H9 (cell line): ENCODE data around the gene KCNMA1. TPM values are rescaled to one million over a fixed set of nuclear protein-coding genes. Genes with fewer than 3 reads are reported as not detected.

Experiments
- DNase-seq: peaks from one replicate; pipeline ENCODE4 v3.0.0-alpha.2; 2017
- H2AFZ ChIP-seq: one replicate; pipeline ENCODE4 v1.6.1; 2013; ENCODE audit warnings: mild to moderate bottlenecking, low read length, control low read depth, moderate library complexity
- H2AK5ac ChIP-seq: 2 replicates; pipeline ENCODE4 v1.6.1; 2013; ENCODE audit warnings: low read length, control low read depth, mixed read lengths; ENCODE audit not compliant: insufficient read length
- H2BK120ac ChIP-seq: one replicate; pipeline ENCODE4 v1.6.1; 2013; ENCODE audit warnings: low read depth, mild to moderate bottlenecking, low read length, control low read depth, inconsistent platforms; ENCODE audit not compliant: poor library complexity, severe bottlenecking
- H2BK12ac ChIP-seq: 2 replicates; pipeline ENCODE4 v1.6.1; 2013; ENCODE audit warnings: low read length, control low read depth, mixed read lengths, low read depth; ENCODE audit not compliant: insufficient read length
- H2BK15ac ChIP-seq: 2 replicates; pipeline ENCODE4 v1.6.1; 2013; ENCODE audit warnings: low read depth, low read length, control low read depth
- H2BK20ac ChIP-seq: one replicate; pipeline ENCODE4 v1.6.1; 2013; ENCODE audit warnings: low read depth, mild to moderate bottlenecking, low read length, control low read depth, inconsistent platforms; ENCODE audit not compliant: poor library complexity, severe bottlenecking
- H2BK5ac ChIP-seq: 2 replicates; pipeline ENCODE4 v1.6.1; 2013; ENCODE audit warnings: low read length, control low read depth, mixed read lengths; ENCODE audit not compliant: insufficient read length
- H3K14ac ChIP-seq: 2 replicates; pipeline ENCODE4 v1.6.1; 2013; ENCODE audit warnings: low read length, control low read depth; ENCODE audit not compliant: insufficient read depth
- H3K18ac ChIP-seq: 2 replicates; pipeline ENCODE4 v1.6.1; 2013; ENCODE audit warnings: low read depth, mild to moderate bottlenecking, mixed read lengths, low read length, control low read depth; ENCODE audit not compliant: insufficient read length
- H3K23ac ChIP-seq: 2 replicates; pipeline ENCODE4 v1.6.1; 2013; ENCODE audit warnings: low read length, control low read depth, mixed read lengths, low read depth; ENCODE audit not compliant: insufficient read length
- H3K23me2 ChIP-seq: 2 replicates; pipeline ENCODE4 v1.6.1; 2013; ENCODE audit warnings: low read depth, mild to moderate bottlenecking, mixed read lengths, low read length, control low read depth; ENCODE audit not compliant: insufficient read length, poor library complexity, severe bottlenecking
- H3K27ac ChIP-seq: 2 replicates; pipeline ENCODE4 v1.5.1; 2013; ENCODE audit warnings: low read length, control low read depth, mixed read lengths, low read depth; ENCODE audit not compliant: insufficient read length
- H3K27me3 ChIP-seq: 2 replicates; pipeline ENCODE4 v1.6.1; 2013; ENCODE audit warnings: low read length, control low read depth, inconsistent platforms; ENCODE audit not compliant: insufficient read depth
- H3K4ac ChIP-seq: 2 replicates; pipeline ENCODE4 v1.6.1; 2013; ENCODE audit warnings: low read depth, mild to moderate bottlenecking, control low read depth, inconsistent platforms, low read length, moderate library complexity
- H3K4me1 ChIP-seq: 2 replicates; pipeline ENCODE4 v1.6.1; 2013; ENCODE audit warnings: low read length, control low read depth, inconsistent platforms; ENCODE audit not compliant: insufficient read depth
- H3K4me2 ChIP-seq: 2 replicates; pipeline ENCODE4 v1.6.1; 2013; ENCODE audit warnings: low read length, control low read depth, mixed read lengths; ENCODE audit not compliant: insufficient read length, insufficient read depth
- H3K56ac ChIP-seq: 2 replicates; pipeline ENCODE4 v1.6.1; 2013; ENCODE audit warnings: low read depth, mild to moderate bottlenecking, mixed read lengths, low read length, control low read depth; ENCODE audit not compliant: insufficient read length
- H3K79me1 ChIP-seq: 2 replicates; pipeline ENCODE4 v1.6.1; 2013; ENCODE audit warnings: low read depth, mild to moderate bottlenecking, moderate library complexity, low read length, control low read depth, inconsistent platforms; ENCODE audit not compliant: insufficient read depth, poor library complexity, severe bottlenecking
- H3K79me2 ChIP-seq: 2 replicates; pipeline ENCODE4 v1.6.1; 2013; ENCODE audit warnings: low read length, control low read depth, inconsistent platforms; ENCODE audit not compliant: insufficient read depth
- H3K9ac ChIP-seq: 2 replicates; pipeline ENCODE4 v1.6.1; 2013; ENCODE audit warnings: low read length, control low read depth, mixed read lengths; ENCODE audit not compliant: insufficient read length; ENCODE audit errors: extremely low read depth
- H3K9me3 ChIP-seq: one replicate; pipeline ENCODE4 v1.6.1; 2013; ENCODE audit warnings: low read depth, low read length, inconsistent platforms; ENCODE audit not compliant: control insufficient read depth
- H3T11ph ChIP-seq: one replicate; pipeline ENCODE4 v1.6.1; 2013; ENCODE audit warnings: mild to moderate bottlenecking, low read length, control low read depth, inconsistent platforms
- H4K20me1 ChIP-seq: one replicate; pipeline ENCODE4 v1.6.1; 2013; ENCODE audit not compliant: control insufficient read depth, insufficient read length, insufficient read depth
- H4K5ac ChIP-seq: 2 replicates; pipeline ENCODE4 v1.6.1; 2013; ENCODE audit warnings: low read depth, mild to moderate bottlenecking, mixed read lengths, low read length, control low read depth; ENCODE audit not compliant: insufficient read length
- H4K8ac ChIP-seq: replicated peaks from 2 replicates; pipeline ENCODE4 v1.6.1; 2013; ENCODE audit warnings: low read length, control low read depth, mixed read lengths, low read depth; ENCODE audit not compliant: insufficient read length
- H4K91ac ChIP-seq: 2 replicates; pipeline ENCODE4 v1.6.1; 2013; ENCODE audit warnings: low read depth, mild to moderate bottlenecking, moderate library complexity, mixed read lengths, low read length, control low read depth; ENCODE audit not compliant: insufficient read length
- H3K27ac Mint-ChIP-seq, 3 experiments: 2 replicates in 2 of 3; 3 replicates in 1 of 3; pipeline ENCODE4 v1.8.0; 2020 to 2021; ENCODE audit warnings: mixed read lengths in 3 of 3, mild to moderate bottlenecking in 1 of 3, moderate library complexity in 1 of 3
- H3K27me3 Mint-ChIP-seq: 2 replicates; pipeline ENCODE4 v1.8.0; 2021; ENCODE audit warnings: low read depth, mild to moderate bottlenecking, moderate library complexity, mixed read lengths
- H3K36me3 Mint-ChIP-seq, 3 experiments: 2 replicates in 2 of 3; 3 replicates in 1 of 3; pipeline ENCODE4 v1.8.0; 2020 to 2021; ENCODE audit warnings: low read depth in 3 of 3, mixed read lengths in 3 of 3; ENCODE audit not compliant: insufficient read depth in 1 of 3
- H3K4me1 Mint-ChIP-seq, 2 experiments: 2 replicates each; pipeline ENCODE4 v1.8.0; 2020; ENCODE audit warnings: mixed read lengths in 2 of 2
- H3K4me3 Mint-ChIP-seq, 2 experiments: 2 replicates in 1 of 2; 3 replicates in 1 of 2; pipeline ENCODE4 v1.8.0; 2020 to 2021; ENCODE audit warnings: mild to moderate bottlenecking in 2 of 2, mixed read lengths in 2 of 2, moderate library complexity in 1 of 2
- H3K9me3 Mint-ChIP-seq, 2 experiments: 2 replicates in 1 of 2; 3 replicates in 1 of 2; pipeline ENCODE4 v1.8.0; 2020; ENCODE audit warnings: mild to moderate bottlenecking in 2 of 2, mixed read lengths in 2 of 2, moderate library complexity in 1 of 2
- CTCF ChIP-seq: fragments of 200-600 bp; sonication (generic); conservative IDR thresholded peaks from 3 replicates; pipeline ENCODE4 v1.8.0; 2021; ENCODE audit warnings: antibody characterized with exemption, mild to moderate bottlenecking
- WGBS: extraction: QIAGEN DNeasy Blood & Tissue Kit; methylation state at CpG from one replicate; pipeline ENCODE4 v1.1.7; 2013; ENCODE audit warnings: missing lambda C conversion rate, low lambda C conversion rate, mixed read lengths; ENCODE audit not compliant: insufficient read length; ENCODE audit errors: extremely low coverage; 5-methylcytosine and 5-hydroxymethylcytosine counted together
- total RNA-seq: library from RNA; stranded (reverse); gene quantifications from 2 replicates; pipeline ENCODE4 v1.2.1, GENCODE V29; 2021

Gene KCNMA1
- total RNA-seq, 1 experiment from 2014 or later: 2.0 TPM

DNA sequence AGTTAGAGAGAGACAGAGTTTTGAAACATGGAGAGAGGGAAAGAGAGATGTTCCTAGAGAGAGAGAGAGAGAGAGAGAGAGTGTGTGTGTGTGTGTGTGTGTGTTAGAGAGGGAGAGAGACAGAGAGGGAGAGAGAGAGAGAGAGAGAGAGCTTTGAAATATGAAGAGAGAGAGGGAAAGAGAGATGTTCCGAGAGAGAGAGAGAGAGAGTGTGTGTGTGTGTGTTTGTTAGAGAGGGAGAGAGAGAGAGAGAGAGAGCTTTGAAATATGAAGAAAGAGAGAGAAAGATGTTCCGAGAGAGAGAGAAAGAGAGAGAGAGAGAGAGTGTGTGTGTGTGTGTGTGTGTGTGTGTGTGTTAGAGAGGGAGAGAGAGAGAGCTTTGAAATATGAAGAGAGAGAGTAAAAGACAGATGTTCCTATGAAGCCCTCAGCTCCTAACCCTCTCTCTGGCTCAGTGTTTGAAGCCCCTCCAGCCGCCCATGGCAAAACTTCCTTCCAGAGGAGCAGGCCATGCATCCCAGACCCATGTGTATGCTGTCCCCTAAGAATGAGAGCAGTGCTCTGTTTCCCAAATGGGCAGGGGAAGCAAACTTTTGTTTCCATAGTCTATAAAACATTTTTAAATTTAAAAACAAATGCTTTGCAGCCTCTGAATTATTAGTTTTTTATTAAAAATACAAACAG lies 130.9 kb downstream of the KCNMA1 start:
- no peak overlapping the region for H3T11ph ChIP-seq
- no peak overlapping the region for H2BK15ac ChIP-seq
- no peak overlapping the region for H3K27ac ChIP-seq
- H2BK5ac ChIP-seq: no peak overlapping the region
- no peaks in the 10 kb centered on the region for H4K20me1 ChIP-seq
- H2AFZ ChIP-seq: no peak overlapping the region
- no peak overlapping the region for H4K91ac ChIP-seq
- H3K4me2 ChIP-seq: no peak overlapping the region
- H4K5ac ChIP-seq: no peak overlapping the region
- no peak overlapping the region for H2AK5ac ChIP-seq
- TF ChIP-seq CTCF: no peak
- no peaks in the 10 kb centered on the region for H3K79me1 ChIP-seq
- H3K27me3 ChIP-seq: no peaks in the 10 kb centered on the region
- Mint-ChIP-seq H3K9me3 (no peaks in the 10 kb centered on the region), H3K36me3 (no peaks in the 10 kb centered on the region), H3K4me1 (peaks cover 5 to 12% of the 10 kb centered on the region in 2 experiments), H3K27me3 (peaks cover 3% of the 10 kb centered on the region; the same call in 1 of the 2 replicates), H3K27ac (no peak overlapping the region; a peak in 1 of 7 replicates), H3K4me3 (no peak overlapping the region)
- H3K18ac ChIP-seq: no peak overlapping the region
- no peak overlapping the region for H2BK20ac ChIP-seq
- no peaks in the 10 kb centered on the region for H3K79me2 ChIP-seq
- no peak overlapping the region for H3K56ac ChIP-seq
- H3K23me2 ChIP-seq: no peaks in the 10 kb centered on the region
- WGBS: 100% methylated on average over 1 of the region's 3 CpGs
- no peak overlapping the region for H3K23ac ChIP-seq
- H4K8ac ChIP-seq: no peak overlapping the region
- no peaks in the 10 kb centered on the region for H3K9me3 ChIP-seq
- no peak overlapping the region for H2BK120ac ChIP-seq
- no peaks in the 10 kb centered on the region for H3K4me1 ChIP-seq
- no peak overlapping the region for H2BK12ac ChIP-seq
- H3K9ac ChIP-seq: no peak overlapping the region
- no peak for DNase-seq
- no peak overlapping the region for H3K14ac ChIP-seq
- no peak overlapping the region for H3K4ac ChIP-seq
